ENCODE data around the gene POLE3. TPM values are rescaled to one million over a fixed set of nuclear protein-coding genes. Genes with fewer than 3 reads are reported as not detected.
"Not testable (repeated sequence)": the region's sequence is repeated elsewhere in the genome, so short reads cannot be mapped to it uniquely, and the experiment has no call there.

POLE3 gene
- total RNA-seq, 6 experiments from 2014 or later: 13.8 to 24.5 (median 16.6) TPM

- Histone ChIP-seq H3K36me3 (no peaks in the 10 kb centered on the region), H3K27ac (no peak overlapping the region), H3K4me1 (peaks cover 0 to 11% (median 3%) of the 10 kb centered on the region in 4 donors), H3K4me3 (no peak overlapping the region), H3K9me3 (no peaks in the 10 kb centered on the region), H3K27me3 (no peaks in the 10 kb centered on the region)
- TF ChIP-seq, protein P1, sequence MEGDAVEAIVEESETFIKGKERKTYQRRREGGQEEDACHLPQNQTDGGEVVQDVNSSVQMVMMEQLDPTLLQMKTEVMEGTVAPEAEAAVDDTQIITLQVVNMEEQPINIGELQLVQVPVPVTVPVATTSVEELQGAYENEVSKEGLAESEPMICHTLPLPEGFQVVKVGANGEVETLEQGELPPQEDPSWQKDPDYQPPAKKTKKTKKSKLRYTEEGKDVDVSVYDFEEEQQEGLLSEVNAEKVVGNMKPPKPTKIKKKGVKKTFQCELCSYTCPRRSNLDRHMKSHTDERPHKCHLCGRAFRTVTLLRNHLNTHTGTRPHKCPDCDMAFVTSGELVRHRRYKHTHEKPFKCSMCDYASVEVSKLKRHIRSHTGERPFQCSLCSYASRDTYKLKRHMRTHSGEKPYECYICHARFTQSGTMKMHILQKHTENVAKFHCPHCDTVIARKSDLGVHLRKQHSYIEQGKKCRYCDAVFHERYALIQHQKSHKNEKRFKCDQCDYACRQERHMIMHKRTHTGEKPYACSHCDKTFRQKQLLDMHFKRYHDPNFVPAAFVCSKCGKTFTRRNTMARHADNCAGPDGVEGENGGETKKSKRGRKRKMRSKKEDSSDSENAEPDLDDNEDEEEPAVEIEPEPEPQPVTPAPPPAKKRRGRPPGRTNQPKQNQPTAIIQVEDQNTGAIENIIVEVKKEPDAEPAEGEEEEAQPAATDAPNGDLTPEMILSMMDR (IDR thresholded peaks at IDR 0.05): no peak
- no peak for TF ChIP-seq POLR2A (IDR thresholded peaks at IDR 0.05)
- intact Hi-C loops (cut with DNase I): loop anchor here (2.0 to 10.0 kb wide), 3 partner anchors 138 to 215 kb away; no protein-coding TSS in a partner anchor
- WGBS (ENCODE audit: insufficient coverage, low coverage, low lambda C conversion rate, missing lambda C conversion rate): 55% methylated on average over 2 of the region's 2 CpGs
- ATAC-seq (no peak), DNase-seq (no peak)
These were observed 38.9 kb upstream of the POLE3 start for GRCh38 chr9:113449376-113449775.

DNA sequence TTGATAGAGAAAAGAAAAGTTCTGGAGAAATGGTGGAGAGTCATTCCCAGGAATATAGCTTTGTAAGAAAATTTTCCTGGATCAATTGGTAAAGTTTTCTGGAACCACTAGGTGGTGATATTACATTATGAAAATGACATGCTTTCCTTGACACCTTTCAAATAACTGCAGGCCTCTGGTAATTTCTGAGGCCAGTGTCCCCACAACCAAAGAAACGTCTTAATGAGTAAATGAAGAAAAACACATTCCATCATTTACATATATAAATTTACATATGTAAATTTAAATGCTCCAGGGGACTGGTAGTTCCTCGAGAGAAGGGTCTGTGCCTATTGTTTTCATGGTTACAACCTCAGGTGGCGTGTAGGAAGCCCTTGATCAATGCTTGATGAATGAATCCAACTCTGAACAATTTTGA is 35.9 kb upstream of the POLE3 start:
- no peak for DNase-seq
- H3K27ac ChIP-seq: peak overlapping the region in 1 of 3 donors; percentile 25
- no peaks in the 10 kb centered on the region for H3K36me3 ChIP-seq
- H3K4me1 ChIP-seq: peaks cover 0 to 11% (median 3%) of the 10 kb centered on the region in 4 donors
- intact Hi-C loops (cut with DNase I): loop anchor here (5.0 to 10.0 kb wide), 2 partner anchors 141 to 218 kb away; no protein-coding TSS in a partner anchor
- WGBS (ENCODE audit: insufficient coverage, low coverage, low lambda C conversion rate, missing lambda C conversion rate): 48% methylated on average over 3 of the region's 3 CpGs
- peak; percentile 81 to 92 (median 86) for ATAC-seq
- TF ChIP-seq POLR2A (IDR thresholded peaks at IDR 0.05): no peak
- TF ChIP-seq, protein P1 (IDR thresholded peaks at IDR 0.05): peak; percentile 51 to 76 (median 70)
- H3K9me3 ChIP-seq: no peaks in the 10 kb centered on the region
- no peak overlapping the region for H3K4me3 ChIP-seq
- no peaks in the 10 kb centered on the region for H3K27me3 ChIP-seq

DNA sequence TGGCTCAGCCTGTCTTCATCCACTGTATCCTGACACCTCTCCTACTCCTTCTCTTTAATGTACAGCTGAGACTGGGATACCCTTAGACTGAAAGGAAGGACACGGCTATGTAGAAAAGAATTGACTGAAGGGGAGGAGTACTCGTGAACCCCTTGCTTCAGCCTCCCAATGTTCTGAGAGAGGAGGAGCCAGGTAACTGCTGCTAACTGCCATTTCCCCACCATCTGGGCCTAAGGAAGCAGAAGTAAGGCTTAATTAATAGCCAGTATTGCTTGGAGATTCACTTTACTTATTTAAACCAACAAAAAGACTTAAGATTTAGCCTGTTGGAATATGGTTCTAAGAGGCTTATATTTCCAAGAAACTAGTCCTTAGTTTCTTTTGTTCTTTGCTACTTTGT is 34.3 kb upstream of the POLE3 start:
- Histone ChIP-seq H3K27me3 (no peaks in the 10 kb centered on the region), H3K36me3 (no peaks in the 10 kb centered on the region), H3K4me1 (peaks cover 0 to 11% (median 3%) of the 10 kb centered on the region in 4 donors), H3K9me3 (no peaks in the 10 kb centered on the region), H3K4me3 (no peak overlapping the region), H3K27ac (no peak overlapping the region)
- WGBS (ENCODE audit: insufficient coverage, low coverage, low lambda C conversion rate, missing lambda C conversion rate): 39% methylated on average over 2 of the region's 2 CpGs
- intact Hi-C loops (cut with DNase I): loop anchor here (5.0 to 10.0 kb wide), 2 partner anchors 143 to 220 kb away; no protein-coding TSS in a partner anchor
- TF ChIP-seq, protein P1 (IDR thresholded peaks at IDR 0.05): no peak
- TF ChIP-seq POLR2A (IDR thresholded peaks at IDR 0.05): no peak
- ATAC-seq (no peak), DNase-seq (no peak)

GRCh38 chr9:113437716-113438115 is 27.2 kb upstream of the POLE3 start:
- H3K4me1 ChIP-seq; ATAC-seq; H3K4me3 ChIP-seq; DNase-seq; H3K36me3 ChIP-seq; H3K27ac ChIP-seq; H3K9me3 ChIP-seq; intact Hi-C loops (cut with DNase I); H3K27me3 ChIP-seq: not testable (repeated sequence)
- 67% methylated on average over 1 of the region's 1 CpG for WGBS (ENCODE audit: insufficient coverage, low coverage, low lambda C conversion rate, missing lambda C conversion rate)

- Histone ChIP-seq H3K4me3 (no peak overlapping the region), H3K4me1 (no peaks in the 10 kb centered on the region), H3K27ac (no peak overlapping the region), H3K27me3 (no peaks in the 10 kb centered on the region), H3K36me3 (no peaks in the 10 kb centered on the region), H3K9me3 (no peaks in the 10 kb centered on the region)
- DNase-seq (no peak), ATAC-seq (no peak)
- 58% methylated on average over 3 of the region's 4 CpGs for WGBS (ENCODE audit: insufficient coverage, low coverage, low lambda C conversion rate, missing lambda C conversion rate)
- TF ChIP-seq, protein P1 (IDR thresholded peaks at IDR 0.05): no peak
- TF ChIP-seq POLR2A (IDR thresholded peaks at IDR 0.05): no peak
- intact Hi-C loops (cut with DNase I): no loop called here
These were observed 26.4 kb upstream of the POLE3 start for GRCh38 chr9:113436728-113437515.
